Neuron (in vitro differentiated cells): ENCODE results near the gene SKAP1.

Experiments used
- H2AFZ ChIP-seq: one replicate; pipeline ENCODE4 v1.6.1; 2013; ENCODE audit warnings: low read depth, mild to moderate bottlenecking, inconsistent platforms, low read length, moderate library complexity
- H3K27me3 ChIP-seq: one replicate; pipeline ENCODE4 v1.6.1; 2013; ENCODE audit warnings: low read length; ENCODE audit not compliant: insufficient read depth
- H3K36me3 ChIP-seq: one replicate; pipeline ENCODE4 v1.6.1; 2013; ENCODE audit warnings: low read length; ENCODE audit not compliant: insufficient read depth
- H3K4me1 ChIP-seq: one replicate; pipeline ENCODE4 v1.6.1; 2013; ENCODE audit warnings: low read length; ENCODE audit not compliant: insufficient read depth
- H3K4me3 ChIP-seq: 2 replicates; pipeline ENCODE4 v1.5.1; 2013; ENCODE audit warnings: mild to moderate bottlenecking, low read length, moderate library complexity
- H3K9me3 ChIP-seq: one replicate; pipeline ENCODE4 v1.6.1; 2013; ENCODE audit warnings: low read length

Gene SKAP1

DNA sequence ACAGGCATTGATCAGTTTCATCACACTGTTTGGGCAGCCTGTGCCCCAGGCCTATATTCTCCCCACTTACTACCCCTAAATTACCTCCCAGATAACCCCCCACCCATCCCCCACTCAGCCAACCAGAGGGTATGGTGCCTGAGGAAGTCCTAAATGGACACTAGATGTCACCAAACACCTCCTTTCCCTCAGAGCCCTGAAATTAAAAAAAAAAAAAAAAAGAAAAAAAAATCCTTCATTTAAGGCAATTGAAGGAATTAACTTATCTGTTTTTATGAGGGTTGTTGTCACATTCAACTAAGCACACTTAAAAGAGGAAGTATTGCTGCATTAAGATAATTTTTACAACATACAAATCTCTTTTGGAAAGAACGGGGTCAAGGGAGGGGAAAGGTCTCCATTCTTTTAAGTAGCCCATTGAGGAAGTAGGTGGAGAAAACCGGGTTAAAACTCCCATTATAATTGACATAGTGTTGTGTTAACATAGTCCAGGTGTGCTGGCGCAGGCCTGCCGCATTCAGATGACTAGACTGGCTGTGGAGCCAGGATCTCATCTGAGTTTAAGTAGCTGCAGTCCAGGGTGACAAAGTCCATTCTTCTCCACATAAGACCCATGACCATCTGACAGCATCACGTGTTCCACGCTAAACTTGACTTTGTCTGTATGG is 276.2 kb downstream of the SKAP1 start:
- H3K36me3 ChIP-seq: no peaks in the 10 kb centered on the region
- H2AFZ ChIP-seq: no peak overlapping the region
- no peak overlapping the region for H3K4me3 ChIP-seq
- H3K4me1 ChIP-seq: peaks cover 23% of the 10 kb centered on the region
- peaks cover 22% of the 10 kb centered on the region for H3K27me3 ChIP-seq
- H3K9me3 ChIP-seq: no peaks in the 10 kb centered on the region

DNA sequence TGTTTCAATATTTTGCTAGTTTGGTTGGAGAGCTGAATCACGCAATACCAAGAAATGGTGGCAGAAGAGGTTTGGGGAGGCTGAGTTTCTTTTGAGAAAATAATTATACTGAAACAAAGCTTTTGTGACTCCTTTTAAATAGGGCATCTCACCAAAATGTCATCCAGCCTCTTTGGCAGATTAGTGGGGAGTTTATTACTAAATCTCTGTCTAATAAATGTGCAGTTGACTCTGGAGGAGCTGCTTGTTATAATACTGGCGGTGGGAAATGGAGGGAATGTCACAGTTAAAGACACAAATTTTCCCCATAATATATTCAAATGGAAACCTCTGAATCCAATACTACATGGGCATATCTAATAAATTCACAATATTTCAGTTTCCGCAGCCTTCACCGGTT is 277.7 kb downstream of the SKAP1 start:
- Histone ChIP-seq H3K27me3 (peaks cover 22% of the 10 kb centered on the region), H3K9me3 (no peaks in the 10 kb centered on the region), H2AFZ (no peak overlapping the region), H3K36me3 (no peaks in the 10 kb centered on the region), H3K4me1 (peaks cover 25% of the 10 kb centered on the region), H3K4me3 (no peak overlapping the region)

DNA sequence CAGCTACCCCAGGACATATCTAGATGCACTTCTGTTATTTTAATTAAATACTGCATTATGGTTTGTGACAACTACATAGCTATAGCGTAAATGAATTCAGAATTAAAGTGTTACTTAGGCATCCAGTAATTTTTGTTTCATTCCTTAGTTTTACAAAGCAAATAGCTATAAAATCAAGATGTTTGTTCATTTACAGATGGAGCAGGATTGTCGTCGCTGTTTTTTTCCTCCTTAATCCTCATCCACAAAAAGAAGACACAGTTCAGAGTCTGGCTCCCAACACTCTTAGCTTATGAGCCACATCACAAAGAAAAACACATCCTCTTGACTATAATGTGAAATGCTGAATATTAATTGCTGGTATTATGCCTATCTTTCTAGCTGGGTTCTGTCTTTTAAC is 278.8 kb downstream of the SKAP1 start:
- Histone ChIP-seq H3K36me3 (no peaks in the 10 kb centered on the region), H3K27me3 (peaks cover 17% of the 10 kb centered on the region), H3K9me3 (no peaks in the 10 kb centered on the region), H3K4me1 (peaks cover 25% of the 10 kb centered on the region), H2AFZ (no peak overlapping the region), H3K4me3 (no peak overlapping the region)

DNA sequence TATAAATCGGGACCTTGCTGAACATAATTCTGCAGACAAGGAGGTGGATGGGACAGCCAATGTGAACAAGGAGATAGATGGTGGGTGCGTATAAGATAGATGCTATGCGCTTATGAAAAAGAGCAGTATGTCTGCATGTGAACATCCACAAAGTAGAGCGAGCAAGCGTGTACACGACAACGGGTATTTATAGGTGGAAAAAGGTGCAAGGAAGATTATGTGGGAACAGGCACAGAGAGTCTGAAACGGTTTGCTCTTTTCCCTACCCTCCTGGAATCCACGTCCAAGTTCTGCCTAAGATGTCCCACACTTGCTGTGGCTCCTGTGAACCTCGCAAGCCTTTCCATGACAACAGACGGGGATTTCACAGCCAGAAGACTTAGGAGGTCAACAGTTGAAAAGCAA is 279.4 kb downstream of the SKAP1 start:
- H3K9me3 ChIP-seq: no peaks in the 10 kb centered on the region
- H2AFZ ChIP-seq: no peak overlapping the region
- H3K27me3 ChIP-seq: peaks cover 15% of the 10 kb centered on the region
- no peak overlapping the region for H3K4me3 ChIP-seq
- peaks cover 25% of the 10 kb centered on the region for H3K4me1 ChIP-seq
- H3K36me3 ChIP-seq: no peaks in the 10 kb centered on the region

DNA sequence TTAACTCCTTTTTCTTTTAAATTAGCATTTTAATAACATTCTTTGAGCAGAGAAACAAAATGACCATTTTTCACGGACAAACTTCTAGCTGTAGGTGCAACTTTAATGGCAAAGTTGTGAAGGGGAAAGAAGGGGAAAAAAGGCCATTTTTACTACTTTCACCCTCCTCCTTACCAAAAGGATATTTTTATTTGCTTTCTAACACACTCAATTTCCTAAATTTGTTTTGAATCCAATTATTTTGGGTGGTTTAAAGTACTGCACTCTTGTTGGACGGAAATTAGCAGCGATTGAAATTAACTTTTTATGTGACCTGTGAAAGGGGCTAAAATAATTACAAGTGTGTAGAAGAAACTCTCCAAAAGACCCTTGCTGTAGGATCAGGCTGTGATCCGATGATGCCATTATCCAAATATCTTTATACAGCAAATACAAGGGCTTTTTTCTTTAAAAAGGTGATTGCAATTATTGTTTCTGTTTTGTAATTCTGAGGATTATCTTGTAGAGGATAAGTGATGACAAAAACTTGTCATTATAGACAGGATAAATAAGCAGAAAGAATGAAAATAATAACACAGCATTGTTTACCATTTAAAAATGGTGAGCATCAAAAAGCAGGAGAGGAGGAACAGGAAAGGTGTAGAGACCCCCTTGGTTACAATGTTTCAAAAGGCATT is 280.1 kb downstream of the SKAP1 start:
- Histone ChIP-seq H3K36me3 (no peaks in the 10 kb centered on the region), H2AFZ (no peak overlapping the region), H3K9me3 (no peaks in the 10 kb centered on the region), H3K4me3 (no peak overlapping the region), H3K27me3 (peaks cover 15% of the 10 kb centered on the region), H3K4me1 (peaks cover 25% of the 10 kb centered on the region)

DNA sequence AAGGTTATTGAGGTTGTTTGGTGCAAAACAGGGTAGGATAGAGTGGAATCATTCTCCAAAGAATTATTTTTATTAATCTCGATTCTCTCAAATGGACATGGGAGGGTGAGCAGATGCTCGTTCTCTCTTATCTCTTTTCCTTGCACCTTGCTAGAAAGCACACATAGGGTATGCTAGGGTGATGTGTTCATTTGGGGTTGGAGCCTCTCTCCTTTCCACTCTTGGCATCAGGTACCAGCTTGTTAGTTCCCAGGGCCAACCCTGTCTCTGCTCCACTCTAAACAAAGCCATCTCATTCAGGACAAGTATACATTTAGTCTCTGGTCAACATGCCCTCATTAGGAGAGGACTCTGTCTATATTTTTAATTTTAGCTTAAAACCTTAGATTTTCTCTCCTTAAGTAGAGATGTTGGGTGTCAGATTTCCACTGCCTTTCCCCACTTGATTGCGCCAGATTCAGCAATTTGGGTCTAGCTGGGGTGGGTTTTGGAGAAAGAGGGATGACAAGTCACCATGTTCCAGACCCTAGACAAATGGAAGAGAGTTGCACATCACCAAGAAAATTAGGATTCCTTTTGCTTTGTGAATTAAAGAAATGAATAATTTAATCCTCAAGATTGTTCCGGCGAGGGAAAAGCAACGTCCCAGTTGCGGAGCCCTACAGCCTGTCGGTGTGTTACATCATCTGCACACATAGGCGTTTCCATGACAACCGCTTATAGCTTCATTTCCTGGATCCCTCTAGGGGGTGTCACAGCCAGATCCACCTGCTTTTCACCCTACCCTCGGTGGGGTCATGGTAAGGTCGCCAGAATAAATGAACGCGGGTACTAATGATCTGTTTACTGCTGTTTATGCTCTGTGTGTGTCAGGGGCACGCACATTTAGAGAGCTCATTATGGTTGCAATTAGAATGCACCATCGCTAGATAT is 280.9 kb downstream of the SKAP1 start:
- Histone ChIP-seq H3K4me3 (no peak overlapping the region), H3K36me3 (no peaks in the 10 kb centered on the region), H3K4me1 (peaks cover 25% of the 10 kb centered on the region), H2AFZ (no peak overlapping the region), H3K27me3 (peaks cover 15% of the 10 kb centered on the region), H3K9me3 (no peaks in the 10 kb centered on the region)

DNA sequence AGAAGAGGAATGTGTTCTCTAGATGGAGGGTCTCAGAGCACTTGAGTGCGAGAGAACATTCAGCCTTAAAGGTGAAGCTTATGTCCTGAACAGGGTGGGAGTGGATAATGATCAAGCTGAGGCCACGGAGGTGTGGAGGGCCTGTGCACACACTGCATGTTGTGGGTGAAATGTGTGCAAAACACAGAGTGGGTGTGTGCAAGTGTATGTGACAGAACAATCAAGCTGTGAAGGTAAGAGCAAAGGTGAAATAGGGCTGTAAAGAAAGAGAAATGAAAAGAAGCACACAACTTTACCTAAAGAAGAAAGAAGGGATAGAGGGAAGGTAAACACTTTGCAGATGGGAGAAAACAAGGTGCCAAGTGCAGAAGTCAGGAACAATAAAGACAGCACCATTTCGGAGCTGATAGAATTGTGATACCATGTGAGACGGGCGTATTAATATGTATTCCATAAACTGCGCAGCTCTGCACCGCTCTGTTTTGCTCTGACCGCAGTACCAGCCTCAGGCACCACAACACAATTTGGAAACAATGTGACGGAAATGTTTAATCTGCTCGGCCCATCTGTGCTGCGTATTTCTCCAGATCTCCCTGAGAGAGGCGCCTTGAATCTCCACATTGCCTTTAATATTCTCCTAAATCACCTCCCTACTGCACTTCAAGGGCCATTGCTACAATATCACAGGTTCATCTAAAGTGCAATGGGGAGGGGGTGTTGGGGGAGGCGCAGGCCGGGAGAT is 281.8 kb downstream of the SKAP1 start:
- Histone ChIP-seq H3K9me3 (no peaks in the 10 kb centered on the region), H3K4me3 (no peak overlapping the region)

DNA sequence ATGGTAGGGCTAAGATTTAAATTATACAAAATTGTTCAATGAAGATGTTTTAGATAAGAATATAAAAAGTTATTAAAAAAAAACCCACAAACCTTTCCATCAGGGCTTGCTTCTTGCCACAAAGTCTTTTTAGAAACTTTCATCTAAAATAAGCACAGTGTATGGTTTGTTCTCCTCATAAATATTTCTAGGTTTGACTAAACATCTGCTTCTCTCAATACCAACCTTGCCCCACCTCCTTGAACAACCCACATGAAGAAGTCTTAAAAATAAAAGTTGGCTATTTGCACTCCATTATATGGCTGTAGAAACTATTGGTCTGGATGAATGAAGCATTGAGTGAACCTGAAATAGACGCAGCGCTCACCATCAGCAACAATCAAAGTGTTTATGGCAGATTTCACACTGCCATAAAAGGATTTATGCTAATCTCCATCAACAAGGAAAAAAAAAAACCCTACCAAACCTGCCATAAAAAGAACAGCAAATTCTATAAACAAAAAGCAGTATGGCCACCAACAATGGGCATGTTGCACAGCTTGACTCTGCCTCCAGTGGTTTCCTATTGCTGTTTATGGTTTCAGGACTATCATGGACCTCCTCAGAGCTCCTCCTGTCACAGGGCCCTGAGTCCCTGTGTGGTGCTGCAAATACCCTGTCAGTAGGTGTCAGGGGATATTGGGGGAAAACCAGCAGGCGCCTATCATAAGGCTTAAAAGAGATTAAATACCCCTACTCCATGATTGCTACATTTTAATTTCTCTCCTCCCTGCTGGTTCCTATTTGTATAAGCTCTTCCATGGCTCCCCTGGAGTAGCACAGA is 284.8 kb downstream of the SKAP1 start:
- peaks cover 15% of the 10 kb centered on the region for H3K4me1 ChIP-seq
- no peaks in the 10 kb centered on the region for H3K27me3 ChIP-seq
- no peak overlapping the region for H3K4me3 ChIP-seq
- H3K36me3 ChIP-seq: no peaks in the 10 kb centered on the region
- no peaks in the 10 kb centered on the region for H3K9me3 ChIP-seq
- no peak overlapping the region for H2AFZ ChIP-seq

More for the DNA sequence above, 281.8 kb downstream of the SKAP1 start:
- H3K27me3 ChIP-seq: peaks cover 15% of the 10 kb centered on the region
- peaks cover 25% of the 10 kb centered on the region for H3K4me1 ChIP-seq
- H3K36me3 ChIP-seq: no peaks in the 10 kb centered on the region
- H2AFZ ChIP-seq: no peak overlapping the region

DNA sequence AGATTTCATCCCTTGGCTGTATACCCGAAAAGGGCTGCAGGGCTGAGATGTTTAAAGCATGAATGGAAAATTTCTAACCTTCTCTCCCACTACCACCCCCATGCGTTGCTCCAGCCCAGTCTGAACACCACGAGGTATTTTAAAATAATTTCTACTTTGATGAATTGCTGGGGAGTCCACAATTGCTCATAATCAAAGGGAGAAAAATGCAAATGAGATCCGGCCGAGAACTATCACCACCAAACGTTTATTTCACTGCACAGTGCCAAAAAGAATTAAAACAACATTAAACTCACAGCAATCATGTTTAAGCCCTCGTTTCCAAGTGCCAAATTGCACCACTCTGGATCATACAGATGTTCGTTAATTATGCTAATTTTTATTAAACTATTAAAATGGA is 285.8 kb downstream of the SKAP1 start:
- Histone ChIP-seq H3K9me3 (no peaks in the 10 kb centered on the region), H3K27me3 (peaks cover 3% of the 10 kb centered on the region), H3K4me3 (no peak overlapping the region), H3K4me1 (peaks cover 5% of the 10 kb centered on the region), H3K36me3 (no peaks in the 10 kb centered on the region), H2AFZ (no peak overlapping the region)

DNA sequence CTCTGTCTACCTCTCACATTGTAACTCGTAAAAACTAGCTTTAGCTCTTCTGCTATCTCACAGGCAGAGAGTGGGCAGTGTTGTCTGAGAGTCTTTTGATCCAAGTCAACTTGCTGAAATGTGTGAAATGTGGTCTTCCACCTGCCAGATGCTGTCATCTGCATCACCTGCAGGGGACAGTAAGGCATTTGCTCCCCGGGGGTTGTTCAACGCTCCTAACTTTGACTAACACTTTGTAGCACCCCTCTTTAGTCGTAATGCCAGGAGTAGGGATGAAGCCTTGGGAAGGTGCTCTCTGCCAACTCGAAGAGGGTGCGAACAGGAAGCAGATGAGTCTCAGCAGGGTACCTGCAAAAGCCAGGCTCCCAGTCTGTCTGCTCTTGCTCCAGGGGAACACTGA is 286.4 kb downstream of the SKAP1 start:
- peaks cover 3% of the 10 kb centered on the region for H3K27me3 ChIP-seq
- no peak overlapping the region for H2AFZ ChIP-seq
- H3K36me3 ChIP-seq: no peaks in the 10 kb centered on the region
- no peak overlapping the region for H3K4me3 ChIP-seq
- no peaks in the 10 kb centered on the region for H3K4me1 ChIP-seq
- no peaks in the 10 kb centered on the region for H3K9me3 ChIP-seq

DNA sequence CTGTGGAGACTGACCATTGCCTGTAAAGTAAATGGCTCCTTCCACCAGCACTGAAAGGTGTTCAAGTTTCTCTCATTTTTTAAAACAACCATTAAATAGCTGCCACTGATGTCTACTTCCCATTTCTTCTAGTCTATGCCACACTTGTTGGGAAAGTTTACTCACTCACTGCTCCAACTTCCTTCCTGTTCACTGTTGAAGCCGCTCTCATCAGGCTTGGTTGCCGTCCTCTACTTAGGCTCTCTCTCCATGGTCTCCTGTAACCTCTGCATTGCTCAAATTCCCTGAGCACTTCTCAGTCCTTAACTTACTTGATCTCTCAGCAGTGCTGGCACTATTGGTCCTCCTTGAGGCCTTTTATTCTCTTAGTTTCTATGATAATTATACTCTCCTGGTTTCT is 290.1 kb downstream of the SKAP1 start:
- Histone ChIP-seq H3K36me3 (no peaks in the 10 kb centered on the region), H3K27me3 (peaks cover 6% of the 10 kb centered on the region), H3K4me1 (no peaks in the 10 kb centered on the region), H2AFZ (no peak overlapping the region), H3K9me3 (no peaks in the 10 kb centered on the region), H3K4me3 (no peak overlapping the region)

DNA sequence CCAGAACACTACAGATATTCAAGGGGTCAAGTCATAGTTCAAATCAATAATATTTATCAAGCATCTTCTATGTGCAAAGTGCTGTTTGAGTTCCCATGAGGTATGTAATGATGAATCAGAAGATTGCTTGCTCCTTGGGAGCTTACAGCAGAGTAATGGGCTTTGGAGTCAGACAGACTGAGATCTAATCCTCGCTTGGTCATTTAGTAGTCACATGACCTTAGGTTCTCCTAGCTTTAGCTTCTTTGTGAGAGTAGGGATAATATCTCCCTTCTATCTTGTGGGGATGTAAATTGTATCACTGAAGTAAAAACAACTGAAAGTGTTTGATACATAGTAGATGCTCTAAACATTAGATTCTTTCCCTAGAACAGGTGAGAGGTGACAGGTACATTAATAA is 292.4 kb downstream of the SKAP1 start:
- Histone ChIP-seq H3K4me3 (no peak overlapping the region), H2AFZ (no peak overlapping the region), H3K27me3 (peaks cover 6% of the 10 kb centered on the region), H3K9me3 (no peaks in the 10 kb centered on the region), H3K4me1 (no peaks in the 10 kb centered on the region), H3K36me3 (no peaks in the 10 kb centered on the region)
